ENCODE measurements around the gene RAB43. TPM values are rescaled to one million over a fixed set of nuclear protein-coding genes. Genes with fewer than 3 reads are reported as not detected.
"Not testable (repeated sequence)": the region's sequence is repeated elsewhere in the genome, so short reads cannot be mapped to it uniquely, and the experiment has no call there.

The RAB43 gene
- 64.3 and 66.8 TPM in 2 replicates for total RNA-seq

GRCh38 chr3:129121792-129122411 lies at the start of gene RAB43:
Gene RAB43 (minus strand): TSS chr3:129121804. CDS start chr3:129121489, 315 bp downstream.
- intact Hi-C loops (cut with micrococcal nuclease), result loop anchor here (2.0 to 5.0 kb wide), 4 partner anchors 307 to 990 kb away; partner anchors contain the start of genes EFCAB12 and RPN1

GRCh38 chr3:129166579-129167332 lies 45.2 kb upstream of the RAB43 start:
- intact Hi-C loops (cut with micrococcal nuclease), result no loop called here

- intact Hi-C loops (cut with micrococcal nuclease), result not testable (repeated sequence)
Observed at GRCh38 chr3:129165594-129165993, 44.0 kb upstream of the RAB43 start.

GRCh38 chr3:129164500-129164899 lies 42.9 kb upstream of the RAB43 start:
- intact Hi-C loops (cut with micrococcal nuclease), result no loop called here

- intact Hi-C loops (cut with micrococcal nuclease), result no loop called here
Observed at GRCh38 chr3:129162729-129163579, 41.4 kb upstream of the RAB43 start.

- intact Hi-C loops (cut with micrococcal nuclease), result loop anchor here (1.0 kb wide), 14 partner anchors 22 to 1110 kb away; partner anchors contain the start of genes CFAP92, COPG1, HMCES and RPN1
Observed at GRCh38 chr3:129161860-129162271, 40.3 kb upstream of the RAB43 start.

- intact Hi-C loops (cut with micrococcal nuclease), result loop anchor here (1.0 kb wide), 14 partner anchors 23 to 1109 kb away; partner anchors contain the start of genes CFAP92, COPG1, HMCES and RPN1
Observed at GRCh38 chr3:129160891-129161859, 39.6 kb upstream of the RAB43 start, which contains the start of gene ISY1. Gene ISY1 (minus strand): TSS chr3:129161063. CDS start chr3:129160975, 88 bp downstream.

- intact Hi-C loops (cut with micrococcal nuclease), result no loop called here
Observed at GRCh38 chr3:129144786-129145185, 23.2 kb upstream of the RAB43 start.

- intact Hi-C loops (cut with micrococcal nuclease), result not testable (repeated sequence)
Observed at GRCh38 chr3:129141011-129141410, 19.4 kb upstream of the RAB43 start.

GRCh38 chr3:129139911-129140310 lies 18.3 kb upstream of the RAB43 start:
- intact Hi-C loops (cut with micrococcal nuclease), result no loop called here

GRCh38 chr3:129136275-129136674 lies 14.7 kb upstream of the RAB43 start:
- intact Hi-C loops (cut with micrococcal nuclease), result not testable (repeated sequence)

- intact Hi-C loops (cut with micrococcal nuclease), result no loop called here
Observed at GRCh38 chr3:129132097-129132866, 10.7 kb upstream of the RAB43 start.

GRCh38 chr3:129131465-129132088 lies 10.0 kb upstream of the RAB43 start:
- intact Hi-C loops (cut with micrococcal nuclease), result no loop called here

GRCh38 chr3:129130291-129130813 lies 8.7 kb upstream of the RAB43 start:
- intact Hi-C loops (cut with micrococcal nuclease), result no loop called here

- intact Hi-C loops (cut with micrococcal nuclease), result no loop called here
Observed at GRCh38 chr3:129128357-129129155, 7.0 kb upstream of the RAB43 start.

- intact Hi-C loops (cut with micrococcal nuclease), result no loop called here
Observed at GRCh38 chr3:129126726-129127280, 5.2 kb upstream of the RAB43 start.

- intact Hi-C loops (cut with micrococcal nuclease), result loop anchor here (5.0 kb wide), 1 partner anchor 989 kb away; no protein-coding TSS in a partner anchor
Observed at GRCh38 chr3:129123314-129124060, 1.9 kb upstream of the RAB43 start.
